Measurements from ENCODE around the gene PATJ.
"Not testable (repeated sequence)": the region's sequence is repeated elsewhere in the genome, so short reads cannot be mapped to it uniquely, and the experiment has no call there.

The PATJ gene

DNA sequence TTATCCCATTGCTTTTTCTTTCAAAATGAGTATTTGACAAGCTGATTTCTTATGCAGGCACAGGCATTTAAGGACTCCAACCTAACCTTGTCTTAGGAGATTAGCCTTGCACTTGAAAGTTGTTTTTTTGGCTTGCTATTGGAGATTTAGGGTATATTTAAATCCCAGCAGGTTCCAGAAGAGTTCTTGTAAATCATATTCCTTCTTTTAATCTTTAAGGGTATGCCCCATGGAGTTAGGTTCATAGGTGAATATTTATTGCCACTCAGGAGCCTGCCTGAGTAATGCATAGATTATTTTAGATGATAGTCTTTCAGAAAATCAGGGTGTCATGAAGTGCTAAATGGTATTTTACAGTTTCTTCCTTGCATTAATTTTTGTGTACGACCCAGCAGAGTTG lies 146.5 kb downstream of the PATJ start:
- DNase-seq (ENCODE audit: low spot score), result no peak

DNA sequence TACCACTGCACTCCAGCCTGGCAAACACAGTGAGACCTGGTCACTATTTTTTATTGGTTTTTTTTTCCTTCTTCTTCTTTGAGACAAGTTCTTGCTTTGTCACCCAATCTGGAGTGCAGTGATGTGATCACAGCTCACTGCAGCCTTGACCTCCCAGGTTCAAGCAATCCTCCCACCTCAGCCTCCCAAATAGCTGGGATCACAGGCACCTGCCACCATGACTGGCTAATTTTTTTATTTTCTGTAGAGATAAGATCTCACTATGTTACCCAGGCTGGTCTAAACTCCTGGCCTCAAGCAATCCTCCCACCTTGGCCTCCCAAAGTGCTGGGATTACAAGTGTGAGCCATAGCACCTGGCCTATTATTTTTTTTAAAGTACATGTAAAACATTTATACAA lies 148.2 kb downstream of the PATJ start:
- DNase-seq (ENCODE audit: low spot score), result not testable (repeated sequence)

DNA sequence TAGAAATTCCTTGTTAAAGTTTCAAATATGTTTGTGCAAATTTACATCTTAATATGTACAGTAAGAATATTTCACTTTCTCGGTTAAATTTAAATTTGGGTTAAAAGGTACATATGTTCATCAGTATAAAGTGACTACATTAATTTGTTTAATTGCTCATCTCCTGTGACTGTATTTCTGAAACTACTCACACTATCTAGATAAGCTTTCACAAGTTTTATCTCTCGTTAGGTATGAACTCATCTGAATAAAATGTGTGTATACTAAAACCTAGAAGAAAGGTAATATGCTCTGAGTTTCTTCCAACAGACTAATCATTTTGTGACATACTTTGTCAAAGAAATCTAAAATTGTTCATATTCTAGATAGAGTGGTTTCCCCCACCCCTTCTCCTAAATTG lies 150.7 kb downstream of the PATJ start:
- DNase-seq (ENCODE audit: low spot score), result no peak

DNA sequence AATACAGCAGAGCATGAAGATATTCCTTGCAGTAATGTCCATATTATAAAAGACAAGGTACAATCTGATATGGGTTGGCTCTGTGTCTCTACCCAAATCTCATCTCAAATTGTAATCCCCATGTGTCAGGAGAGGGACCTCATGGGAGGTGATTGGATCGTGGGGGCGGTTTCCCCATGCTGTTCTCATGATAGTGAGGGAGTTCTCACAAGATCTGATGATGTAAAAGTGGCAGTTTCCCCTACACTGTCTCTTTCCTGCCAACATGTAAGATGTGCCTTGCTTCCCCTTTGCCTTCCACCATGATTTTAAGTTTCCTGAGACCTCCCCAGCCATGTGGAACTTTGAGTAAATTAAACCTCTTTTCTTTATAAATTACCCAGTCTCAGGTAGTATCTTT lies 152.0 kb downstream of the PATJ start:
- not testable (repeated sequence) for DNase-seq (ENCODE audit: low spot score)

DNA sequence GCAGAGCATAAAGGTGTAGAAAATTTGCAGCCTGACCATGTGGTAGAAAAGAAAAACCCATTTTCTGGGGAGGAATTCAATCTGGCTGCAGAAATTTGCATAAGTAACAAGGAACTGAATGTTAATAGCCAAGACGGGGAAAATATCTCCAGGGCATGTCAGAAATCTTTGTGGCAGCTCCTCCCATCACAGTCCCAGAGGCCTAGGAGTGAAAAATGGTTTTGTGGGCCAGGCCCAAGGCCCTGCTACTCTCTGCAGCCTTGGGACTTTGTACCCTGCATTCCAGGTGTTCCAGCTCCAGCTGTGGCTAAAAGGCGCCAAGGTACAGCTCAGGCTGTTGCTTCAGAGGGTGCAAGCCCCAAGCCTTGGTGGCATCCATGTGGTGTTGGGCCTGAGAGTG lies 152.9 kb downstream of the PATJ start:
- DNase-seq (ENCODE audit: low spot score), result no peak

DNA sequence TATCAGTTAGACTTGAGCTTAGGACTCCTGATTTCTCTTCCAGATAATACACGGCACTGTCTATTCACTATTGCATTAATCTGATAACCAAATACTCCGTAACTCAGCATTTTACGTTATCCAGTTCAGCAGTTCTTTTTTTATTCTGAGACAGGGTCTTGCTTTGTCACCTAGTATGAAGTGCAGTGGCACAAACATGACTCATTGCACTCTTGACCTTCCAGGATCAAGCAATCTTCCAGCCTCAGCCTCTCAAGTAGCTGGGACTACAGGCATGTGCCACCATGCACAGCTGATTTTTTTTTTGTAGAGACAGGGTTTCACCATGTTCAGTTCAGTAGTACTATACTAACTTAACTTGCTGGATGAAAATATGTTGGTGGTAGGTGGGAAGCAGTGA lies 156.4 kb downstream of the PATJ start:
- no peak for DNase-seq (ENCODE audit: low spot score)

DNA sequence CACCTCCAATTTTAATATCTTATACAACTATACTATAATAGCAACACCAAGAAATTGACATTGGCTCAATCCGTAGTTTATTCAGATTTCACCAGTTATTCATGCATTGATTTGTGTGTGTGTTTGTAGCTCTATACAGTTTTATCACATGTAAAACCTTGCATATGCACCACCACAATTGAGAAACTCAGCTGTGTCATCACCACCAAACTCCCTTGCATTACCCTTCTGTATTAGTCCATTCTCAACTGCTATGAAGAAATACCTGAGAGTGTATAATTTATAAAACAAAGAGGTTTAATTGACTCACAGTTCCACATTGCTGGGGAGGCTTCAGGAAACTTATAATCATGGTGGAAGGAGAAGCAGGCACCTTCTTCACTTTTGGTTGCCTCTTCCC lies 162.1 kb downstream of the PATJ start:
- no peak for DNase-seq (ENCODE audit: low spot score)

DNA sequence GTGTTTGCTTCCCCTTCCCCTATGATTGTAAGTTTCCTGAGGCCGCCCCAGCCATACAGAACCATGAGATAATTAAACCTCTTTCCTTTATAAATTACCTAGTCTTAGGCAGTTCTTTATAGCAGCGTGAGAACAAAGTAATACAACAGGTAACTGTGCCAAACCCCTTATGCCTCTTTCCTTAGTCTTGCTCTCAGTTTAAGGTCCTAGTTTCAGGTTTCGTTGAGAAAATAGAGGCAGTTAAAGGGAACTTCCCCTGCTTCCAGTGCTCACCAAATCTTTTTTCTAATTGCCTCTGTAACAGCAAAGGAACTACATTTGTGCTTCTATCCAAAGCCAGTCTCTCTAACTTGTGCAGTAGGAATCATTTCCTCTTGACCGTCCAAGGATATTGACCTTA lies 164.8 kb downstream of the PATJ start:
- no peak for DNase-seq (ENCODE audit: low spot score)

DNA sequence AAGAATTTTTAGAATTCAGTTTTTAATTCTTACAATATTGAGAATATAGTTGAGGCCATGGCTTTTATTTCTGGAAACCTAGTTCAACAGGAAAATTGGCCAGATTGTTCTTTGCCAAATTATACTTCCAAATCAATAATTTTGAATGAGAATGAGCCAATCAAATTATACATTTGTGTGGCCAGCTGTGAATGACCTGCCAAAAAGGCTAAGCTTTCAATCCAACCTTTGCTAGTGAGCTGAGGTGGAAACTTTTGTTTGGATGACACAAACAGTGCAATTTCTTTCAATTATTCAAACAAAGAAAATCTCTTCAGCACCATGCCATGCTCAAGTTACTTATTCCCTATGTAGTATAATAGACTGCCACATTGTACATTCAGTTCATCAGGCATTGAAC lies 167.8 kb downstream of the PATJ start:
- no peak for DNase-seq (ENCODE audit: low spot score)

DNA sequence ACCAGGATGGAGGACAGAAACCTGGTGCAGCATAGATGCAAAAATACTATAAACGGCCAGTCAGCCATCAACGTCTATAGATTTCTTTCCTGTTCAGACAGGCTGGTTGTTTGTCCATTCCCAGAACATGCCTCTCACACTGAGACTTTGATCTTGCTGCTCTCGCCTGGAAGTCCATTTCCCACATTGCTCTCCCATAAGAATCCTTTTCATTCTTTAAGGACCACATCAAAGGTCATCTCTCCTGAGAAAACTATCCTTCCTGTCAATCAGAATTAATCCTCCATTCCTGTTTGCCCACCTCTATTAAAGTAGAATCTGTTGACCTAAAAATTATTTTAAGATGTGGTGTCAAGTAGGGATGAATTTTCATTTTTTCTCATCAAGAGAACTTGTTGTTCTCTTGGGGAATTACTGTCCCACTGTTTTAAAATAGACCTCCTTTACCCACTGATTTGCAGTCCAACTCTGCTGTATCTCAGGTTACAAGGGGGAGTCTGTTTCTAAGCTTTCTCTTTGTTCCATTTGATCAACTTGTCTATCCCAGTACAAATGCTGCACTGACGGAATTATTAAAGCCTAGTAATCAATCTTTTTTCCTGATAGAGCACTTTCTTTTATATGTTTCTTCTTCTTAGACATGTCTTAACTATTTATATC lies 172.7 kb downstream of the PATJ start:
- no peak for DNase-seq (ENCODE audit: low spot score)

DNA sequence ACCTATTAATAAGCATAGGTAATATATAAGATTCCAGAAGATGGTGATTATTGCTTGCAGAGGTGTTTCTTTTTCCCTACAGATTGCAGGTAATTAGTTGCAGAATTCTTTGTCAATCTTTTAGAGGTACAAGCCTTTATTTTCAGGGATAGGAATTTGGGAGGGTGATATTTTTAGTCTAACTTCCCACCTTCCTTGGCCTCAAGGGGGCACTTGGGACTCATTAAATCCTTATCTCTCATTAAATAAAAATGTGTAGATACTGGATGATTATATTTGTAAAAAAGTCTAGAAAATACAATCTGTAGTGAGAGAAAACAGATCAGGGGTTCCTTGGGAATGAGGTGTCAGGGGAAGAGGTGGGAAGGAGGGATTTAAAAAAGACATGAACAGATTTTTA lies 179.2 kb downstream of the PATJ start:
- DNase-seq (ENCODE audit: low spot score), result no peak

DNA sequence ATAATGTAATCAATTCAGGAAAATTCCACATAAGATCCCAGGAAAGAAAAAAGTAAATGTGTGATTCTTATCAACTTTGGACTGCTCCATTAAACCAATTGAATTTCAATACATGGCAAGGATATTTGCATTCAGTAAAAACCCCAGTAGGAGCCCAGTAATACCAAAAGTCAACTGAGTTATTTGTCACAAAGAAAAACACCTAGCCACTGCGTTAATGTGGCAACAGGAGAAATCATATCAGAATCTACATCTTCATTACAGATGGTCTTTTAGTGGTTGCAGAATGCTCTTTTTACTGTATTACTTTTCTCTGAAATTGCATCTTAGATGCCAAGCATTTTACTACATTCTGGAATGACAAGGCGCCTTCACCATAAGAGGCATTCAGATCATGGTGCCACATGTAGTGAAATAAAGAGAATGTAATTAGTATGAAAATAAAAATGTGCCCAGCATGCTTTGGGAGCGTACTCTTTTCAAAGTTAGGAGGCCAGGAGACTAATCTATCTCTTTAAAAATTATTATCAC lies 180.7 kb downstream of the PATJ start:
- DNase-seq (ENCODE audit: low spot score), result no peak

DNA sequence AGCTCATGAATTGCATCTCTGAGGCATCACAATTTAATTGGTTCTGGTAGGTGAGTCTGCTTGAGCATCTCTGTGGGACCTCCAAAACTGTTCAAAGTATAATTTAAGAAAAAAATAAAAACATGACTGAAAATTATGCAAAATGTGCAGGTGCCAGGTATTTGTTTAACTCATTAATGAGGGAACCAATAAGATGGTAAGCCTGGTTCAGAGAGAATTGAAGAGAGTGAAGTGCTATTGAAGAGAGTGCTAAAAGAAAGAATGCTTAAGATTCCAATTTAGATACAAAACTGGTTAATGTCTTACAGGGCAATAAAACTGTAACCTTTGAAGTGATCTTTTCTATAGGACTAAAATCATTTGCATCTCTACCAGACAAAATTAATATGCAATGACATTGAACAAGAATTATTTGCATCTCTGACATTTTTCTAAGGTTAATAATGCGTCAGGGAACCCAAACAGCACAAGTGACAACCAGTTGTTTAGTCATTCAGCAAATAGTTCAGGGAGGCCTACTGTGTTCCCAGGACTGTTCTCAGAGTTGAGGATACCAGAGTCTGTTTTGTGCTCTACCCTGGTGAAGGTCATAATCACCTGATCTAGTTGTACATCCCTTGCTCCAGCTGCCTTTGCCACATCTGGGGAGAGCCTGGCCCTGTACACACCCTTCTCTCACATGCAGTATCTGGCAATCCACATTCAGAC lies 183.5 kb downstream of the PATJ start:
- DNase-seq (ENCODE audit: low spot score), result no peak

DNA sequence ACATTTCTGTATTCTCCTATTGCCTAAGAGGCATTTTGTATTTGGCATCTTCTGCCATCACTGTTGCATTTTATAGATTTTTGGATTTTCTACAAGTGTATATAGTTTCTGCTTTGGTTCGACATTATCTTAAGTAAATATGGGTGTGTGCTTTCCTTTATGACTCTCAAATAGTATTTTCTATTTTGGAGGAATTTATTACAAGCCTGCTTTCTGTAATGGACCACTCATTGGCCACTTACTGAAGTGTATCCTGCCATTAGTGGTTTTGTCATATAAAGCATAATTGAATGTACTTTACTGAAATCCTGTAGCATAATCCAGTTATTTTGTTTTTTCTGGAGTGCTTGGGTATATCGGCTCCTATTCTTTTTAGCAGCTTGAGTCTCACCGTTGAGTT lies 184.3 kb downstream of the PATJ start:
- DNase-seq (ENCODE audit: low spot score), result no peak

DNA sequence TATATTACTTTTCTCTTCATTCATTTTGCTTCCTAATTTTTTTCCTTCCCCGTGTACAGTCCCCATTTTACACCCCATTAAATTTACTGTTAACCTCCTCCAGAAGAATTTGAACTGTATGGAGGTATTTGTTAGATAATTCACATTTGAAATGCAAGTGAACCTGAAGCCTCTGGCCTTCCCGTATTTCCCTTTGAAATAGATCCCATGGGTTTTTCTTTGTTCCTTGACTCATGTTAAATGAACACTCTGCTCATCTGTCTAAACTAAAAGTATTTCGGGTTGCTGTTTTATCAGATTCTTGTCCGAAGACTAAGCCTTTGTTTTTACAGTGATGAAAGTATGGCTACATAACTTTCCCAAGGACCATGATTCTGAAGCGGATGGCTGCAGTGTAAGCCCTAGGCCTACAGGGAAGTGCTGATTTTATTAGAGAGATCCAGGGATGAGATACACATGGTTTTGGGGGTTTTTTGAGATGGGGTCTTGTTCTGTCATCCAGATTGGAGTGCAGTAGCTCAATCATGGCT lies 187.9 kb downstream of the PATJ start:
- no peak for DNase-seq (ENCODE audit: low spot score)

DNA sequence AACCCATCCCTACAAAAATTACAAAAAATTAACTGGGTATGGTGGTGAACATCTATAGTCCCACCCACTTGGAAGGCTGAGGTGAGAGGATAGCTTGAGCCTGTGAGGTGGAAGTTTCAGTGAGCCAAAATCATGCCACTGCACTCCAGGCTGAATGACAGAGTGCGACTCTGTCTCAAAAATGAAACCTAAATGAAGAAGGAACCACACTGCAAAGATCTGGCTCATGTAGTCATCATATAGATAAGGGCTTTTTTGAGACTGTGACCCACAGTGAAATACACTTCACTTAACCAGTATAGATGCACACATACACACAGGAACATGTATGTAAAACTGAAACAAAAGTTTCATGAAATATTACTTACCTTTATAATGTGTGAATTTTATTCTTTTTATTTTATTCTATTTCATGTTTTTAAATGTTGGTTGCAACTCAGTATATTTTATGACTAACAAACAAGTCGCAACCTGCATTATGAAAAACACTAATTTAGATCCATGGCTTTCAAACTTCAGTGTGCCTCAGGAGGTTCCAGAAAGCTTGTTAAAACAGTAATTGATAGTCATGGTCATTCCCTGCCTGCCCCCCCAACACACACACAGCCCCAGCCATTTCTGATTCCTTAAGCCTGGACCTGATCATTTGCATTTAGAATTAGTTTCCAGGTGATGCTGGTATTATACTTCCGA lies 189.5 kb downstream of the PATJ start:
- no peak for DNase-seq (ENCODE audit: low spot score)

DNA sequence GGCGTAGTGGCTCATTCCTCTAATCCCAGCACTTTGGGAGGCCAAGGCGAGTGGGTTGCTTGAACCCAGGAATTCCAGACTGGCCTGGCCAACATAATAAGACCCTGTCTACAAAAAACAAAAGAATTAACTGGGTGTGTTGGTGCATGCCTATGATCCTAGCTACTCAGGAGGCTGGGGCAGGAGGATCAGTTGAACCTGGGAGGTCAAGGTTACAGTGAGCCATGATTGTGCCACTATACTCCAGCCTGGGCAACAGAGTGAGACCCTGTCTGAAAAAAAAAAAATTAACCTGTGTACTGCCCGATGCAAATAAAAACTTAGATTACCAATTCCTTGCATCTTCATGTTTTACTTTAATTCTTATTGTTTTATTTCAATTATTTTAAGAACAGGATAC lies 193.2 kb downstream of the PATJ start:
- no peak for DNase-seq (ENCODE audit: low spot score)

DNA sequence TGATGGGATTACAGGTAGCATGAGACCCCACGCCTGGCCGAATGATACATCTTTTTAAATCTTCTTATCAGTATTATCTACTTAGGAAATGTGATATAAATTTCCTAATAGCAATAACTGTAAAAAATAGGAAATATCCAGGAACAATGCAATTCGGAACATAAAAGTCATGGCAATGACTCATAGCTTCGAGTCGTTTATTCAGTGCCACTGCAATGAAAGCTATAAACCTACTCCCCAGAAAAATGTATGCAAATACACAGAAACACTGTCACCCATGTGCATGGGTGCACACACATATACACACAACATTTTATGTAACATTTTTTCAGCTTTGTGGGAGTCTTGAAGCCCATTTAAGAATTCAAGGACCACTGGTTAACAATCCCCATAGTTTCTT lies 194.6 kb downstream of the PATJ start:
- no peak for DNase-seq (ENCODE audit: low spot score)

DNA sequence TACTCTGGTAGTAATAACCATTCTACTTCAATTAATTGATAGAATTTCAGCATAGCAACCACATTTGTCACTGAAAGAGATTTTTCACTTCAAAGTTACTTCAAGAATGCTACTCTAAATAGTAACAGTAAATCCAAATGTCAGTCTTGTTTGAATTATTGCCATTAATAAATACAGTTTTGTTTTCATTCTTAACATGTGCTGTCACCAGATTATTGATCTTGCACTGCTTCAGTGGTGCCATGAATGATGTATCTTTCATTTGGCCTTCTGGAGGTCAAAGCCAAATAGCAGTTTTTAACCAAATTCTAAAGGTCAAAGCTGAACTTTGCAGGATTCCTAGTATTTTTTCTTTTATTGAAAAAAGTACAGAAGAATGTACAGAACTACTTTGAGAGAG lies 199.5 kb downstream of the PATJ start:
- DNase-seq (ENCODE audit: low spot score), result no peak

DNA sequence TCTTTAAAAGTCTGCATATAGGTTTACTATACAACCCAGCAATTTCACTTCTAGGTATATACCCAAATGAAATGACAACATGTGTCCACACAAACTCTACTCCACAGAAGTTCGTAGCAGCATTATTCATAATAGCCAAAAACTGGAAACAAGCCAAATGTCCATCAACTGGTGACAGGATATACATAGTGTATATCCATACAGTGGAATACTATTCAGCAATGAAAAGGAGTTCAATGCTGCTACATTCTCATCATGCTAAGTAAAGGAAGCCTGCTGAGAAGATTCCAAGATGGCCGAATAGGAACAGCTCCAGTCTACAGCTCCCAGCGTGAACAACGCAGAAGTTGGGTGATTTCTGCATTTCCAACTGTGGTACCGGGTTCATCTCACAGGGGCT lies 200.6 kb downstream of the PATJ start:
- DNase-seq (ENCODE audit: low spot score), result no peak

DNA sequence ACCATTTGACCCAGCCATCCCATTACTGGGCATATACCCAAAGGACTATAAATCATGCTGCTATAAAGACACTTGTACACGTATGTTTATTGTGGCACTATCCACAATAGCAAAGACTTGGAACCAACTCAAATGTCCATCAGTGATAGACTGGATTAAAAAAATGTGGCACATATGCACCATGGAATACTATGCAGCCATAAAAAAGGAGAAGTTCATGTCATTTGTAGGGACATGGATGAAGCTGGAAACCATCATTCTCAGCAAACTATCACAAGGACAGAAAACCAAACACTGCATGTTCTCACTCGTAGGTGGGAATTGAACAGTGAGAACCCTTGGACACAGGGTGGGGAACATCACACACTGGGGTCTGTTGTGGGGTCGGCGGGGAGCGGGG lies 206.4 kb downstream of the PATJ start:
- DNase-seq (ENCODE audit: low spot score), result not testable (repeated sequence)

DNA sequence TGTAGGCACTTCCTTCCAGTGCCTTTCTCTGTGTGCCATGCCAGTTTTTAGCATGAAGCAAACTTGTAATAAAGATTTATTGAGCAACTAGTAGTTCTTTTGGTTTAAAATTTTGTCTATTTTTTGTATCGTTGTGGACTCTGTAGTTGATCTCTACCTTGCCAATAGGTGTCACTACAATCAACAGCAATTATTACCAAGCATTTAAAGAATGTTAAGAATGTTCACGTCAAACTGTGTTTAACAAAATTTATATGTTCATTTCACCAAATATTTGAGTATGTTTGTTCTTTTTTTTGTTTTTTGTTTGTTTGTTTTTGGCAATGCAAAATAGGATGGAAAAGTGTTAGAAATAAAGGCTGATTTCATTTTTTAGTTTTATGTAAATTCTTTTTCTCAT lies 208.1 kb downstream of the PATJ start:
- DNase-seq (ENCODE audit: low spot score), result no peak
